AG10803 (cell line): ENCODE results near the gene NKX2-8.

Source experiments
- DNase-seq: peaks from one replicate; pipeline ENCODE4 v3.0.0; 2010; ENCODE audit warnings: low read depth
- H3K4me3 ChIP-seq: 2 replicates; pipeline ENCODE4 v1.5.1; 2011; ENCODE audit warnings: mild to moderate bottlenecking, low read length, control low read depth
- CTCF ChIP-seq: conservative IDR thresholded peaks from 2 replicates; pipeline ENCODE4 v1.5.1; 2011; ENCODE audit warnings: mild to moderate bottlenecking, low read length, control low read depth, inconsistent platforms

NKX2-8 gene

GRCh38 chr14:36582011-36582873 lies at the start of gene NKX2-8:
Gene NKX2-8 (minus strand): TSS chr14:36582614. CDS start chr14:36582389, 225 bp downstream.
- TF ChIP-seq CTCF, result no peak
- peak within 1 kb of the TSS; percentile 55 for H3K4me3 ChIP-seq
- no peak for DNase-seq

DNA sequence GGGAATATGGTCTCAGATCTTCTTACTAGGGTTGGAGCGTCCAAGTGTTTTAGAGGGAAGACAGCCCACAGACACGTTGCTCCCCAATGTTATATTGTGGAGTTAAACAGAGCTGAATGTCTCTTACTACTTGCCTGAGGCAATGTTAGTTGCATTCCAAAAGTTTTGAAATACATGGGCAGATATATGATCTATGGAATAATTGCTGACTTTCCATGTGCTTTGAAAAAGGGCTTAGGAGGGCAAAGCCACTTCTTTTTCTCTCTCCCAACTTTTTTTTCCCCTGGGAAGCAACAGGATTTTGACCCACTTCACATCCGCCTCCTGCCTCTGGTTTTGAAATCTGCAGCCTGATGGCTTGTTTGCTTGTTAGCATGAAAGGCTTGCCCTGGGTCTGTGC lies 45.6 kb upstream of the NKX2-8 start:
- no peak for TF ChIP-seq CTCF
- no peak for DNase-seq
- H3K4me3 ChIP-seq, result no peak overlapping the region

GRCh38 chr14:36626151-36626550 lies 43.7 kb upstream of the NKX2-8 start:
- TF ChIP-seq CTCF, result no peak
- no peak overlapping the region for H3K4me3 ChIP-seq
- no peak for DNase-seq

GRCh38 chr14:36625436-36625835 lies 43.0 kb upstream of the NKX2-8 start:
- DNase-seq, result no peak
- no peak for TF ChIP-seq CTCF
- H3K4me3 ChIP-seq, result no peak overlapping the region

GRCh38 chr14:36625014-36625413 lies 42.6 kb upstream of the NKX2-8 start:
- DNase-seq, result no peak
- TF ChIP-seq CTCF, result no peak

DNA sequence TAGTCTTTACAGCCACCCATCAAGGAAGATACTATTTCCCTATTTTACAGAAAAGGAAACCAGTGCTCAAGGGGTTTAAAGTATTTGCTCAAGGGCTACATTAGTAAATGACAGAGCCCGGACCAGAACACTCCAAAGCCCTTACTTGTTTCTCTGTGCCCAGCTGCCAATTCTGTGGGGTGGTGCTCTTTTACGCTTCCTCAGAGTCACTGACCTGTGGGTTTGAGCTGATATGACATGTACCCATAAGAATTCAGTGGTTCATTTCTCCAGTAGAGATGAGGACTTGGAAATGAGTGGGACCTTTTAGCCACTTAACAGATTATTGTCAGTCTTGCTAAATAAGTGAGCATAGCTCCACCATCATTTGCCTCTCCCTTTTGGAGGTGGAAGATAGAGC lies 37.4 kb upstream of the NKX2-8 start:
- no peak for DNase-seq
- H3K4me3 ChIP-seq, result no peak overlapping the region
- TF ChIP-seq CTCF, result no peak

More at GRCh38 chr14:36625014-36625413, 42.6 kb upstream of the NKX2-8 start:
- H3K4me3 ChIP-seq, result no peak overlapping the region

DNA sequence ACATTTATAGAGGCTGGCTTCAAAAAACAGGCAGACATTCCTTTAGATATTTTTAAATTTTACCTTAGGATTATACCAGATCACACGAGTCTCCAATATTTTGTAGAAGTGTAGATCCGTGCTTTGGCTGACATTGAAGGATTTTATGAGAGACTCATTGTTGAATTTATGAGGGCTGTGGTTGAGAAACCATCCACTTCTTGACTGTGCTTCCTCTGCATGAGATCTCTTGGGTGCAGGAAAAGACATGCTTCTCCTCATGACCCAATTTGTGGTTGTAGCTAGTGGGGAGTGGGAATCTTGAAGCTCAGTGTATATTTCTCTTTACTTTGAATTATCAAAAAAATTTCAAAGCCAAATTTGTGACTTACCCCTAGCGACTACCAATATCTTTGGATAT lies 36.7 kb upstream of the NKX2-8 start:
- H3K4me3 ChIP-seq, result no peak overlapping the region
- DNase-seq, result no peak
- no peak for TF ChIP-seq CTCF
